B cell (primary cell): Measurements from ENCODE around the gene GPR160. TPM values are rescaled to one million over a fixed set of nuclear protein-coding genes. Genes with fewer than 3 reads are reported as not detected.

Source experiments
- ATAC-seq: fragments of 200-7000 bp; cut with Tn5 transposase; one replicate; pipeline ENCODE4 v1.10.0; 2021; ENCODE audit warnings: low read depth, mild to moderate bottlenecking, moderate number of reproducible peaks, moderate library complexity
- CTCF ChIA-PET: fragments of 350-600 bp; sonication (Branson Sonifier 250); formaldehyde crosslinking; loops from one replicate; lab custom pipeline; 2021; ENCODE audit warnings: antibody characterized with exemption, inconsistent platforms; lab: Charles Lee
- POLR2A ChIA-PET: fragments of 350-600 bp; sonication (Branson Sonifier 250); formaldehyde crosslinking; loops from one replicate; lab custom pipeline; 2021; ENCODE audit warnings: antibody characterized with exemption; lab: Charles Lee
- DNase-seq: peaks from one replicate; pipeline ENCODE4 v3.0.0; 2013
- H2AFZ ChIP-seq: 2 replicates; pipeline ENCODE4 v1.6.1; 2012; ENCODE audit warnings: mild to moderate bottlenecking, low read depth, low read length; ENCODE audit not compliant: insufficient read depth, poor library complexity, severe bottlenecking
- H3K27ac ChIP-seq, 2 donors: 1 replicate in 1 of 2; 2 replicates in 1 of 2; pipeline ENCODE4 v1.5.1; 2012 to 2013; ENCODE audit warnings: low read length in 2 of 2, mild to moderate bottlenecking in 2 of 2, moderate library complexity in 1 of 2
- H3K27me3 ChIP-seq, 4 experiments: fragments of 200-600 bp in 1 of 4; sonication (generic) in 1 of 4; replicated peaks in 1 of 4; 1 replicate in 2 of 4; 2 replicates in 2 of 4; pipeline versions ENCODE4 v1.6.1 to v1.7.0; 2013 to 2016; ENCODE audit warnings: low read length in 3 of 4, mild to moderate bottlenecking in 2 of 4, mixed read lengths in 1 of 4, moderate library complexity in 1 of 4; ENCODE audit not compliant: insufficient read depth in 4 of 4, control insufficient read depth in 3 of 4; ENCODE audit errors: control extremely low read depth in 1 of 4
- H3K36me3 ChIP-seq, 2 experiments: replicated peaks in 1 of 2; 1 replicate in 1 of 2; 2 replicates in 1 of 2; pipeline versions ENCODE4 v1.6.1 to v1.7.1; 2013; ENCODE audit warnings: low read length in 1 of 2; ENCODE audit not compliant: insufficient read depth in 2 of 2, control insufficient read depth in 1 of 2; ENCODE audit errors: control extremely low read depth in 1 of 2, extremely low read depth in 1 of 2
- H3K4me1 ChIP-seq, 2 donors: fragments of 200-600 bp in 1 of 2; sonication (generic) in 1 of 2; 1 replicate in 1 of 2; 2 replicates in 1 of 2; pipeline versions ENCODE4 v1.5.1 to v1.6.1; 2013 to 2017; ENCODE audit warnings: low read length in 2 of 2; ENCODE audit not compliant: control insufficient read depth in 2 of 2, insufficient read depth in 2 of 2
- H3K4me2 ChIP-seq: replicated peaks from 2 replicates; pipeline ENCODE3; 2012; ENCODE audit warnings: mild to moderate bottlenecking, low read depth, low read length; ENCODE audit not compliant: poor library complexity, severe bottlenecking
- H3K4me3 ChIP-seq, 5 experiments: fragments of 200-600 bp in 1 of 5; sonication (generic) in 1 of 5; 1 replicate in 3 of 5; 2 replicates in 2 of 5; pipeline versions ENCODE4 v1.5.1 to v1.7.0; 2011 to 2016; ENCODE audit warnings: low read length in 4 of 5, mild to moderate bottlenecking in 4 of 5, low read depth in 2 of 5, control low read depth in 1 of 5, moderate library complexity in 1 of 5; ENCODE audit not compliant: insufficient read depth in 1 of 5; ENCODE audit errors: control extremely low read depth in 1 of 5, extremely low read depth in 1 of 5
- H3K79me2 ChIP-seq: fragments of 200-600 bp; sonication (generic); one replicate; pipeline ENCODE4 v1.6.0; 2016; ENCODE audit warnings: low read length; ENCODE audit not compliant: control insufficient read depth, insufficient read depth
- H3K9ac ChIP-seq: fragments of 200-600 bp; sonication (generic); 2 replicates; pipeline ENCODE4 v1.6.1; 2017; ENCODE audit warnings: mild to moderate bottlenecking, low read length, moderate library complexity
- H3K9me3 ChIP-seq, 3 donors: one replicate each; pipeline versions ENCODE4 v1.6.1 to v1.7.1; 2013; ENCODE audit warnings: low read length in 2 of 3; ENCODE audit not compliant: control insufficient read depth in 2 of 3, insufficient read depth in 1 of 3; ENCODE audit errors: control extremely low read depth in 1 of 3
- H4K20me1 ChIP-seq: 2 replicates; pipeline ENCODE4 v1.6.0; 2012; ENCODE audit warnings: mild to moderate bottlenecking, low read length; ENCODE audit not compliant: insufficient read depth, control insufficient read depth, poor library complexity, severe bottlenecking
- H3K27ac Mint-ChIP-seq: one replicate; pipeline ENCODE4 v1.8.0; 2021; ENCODE audit warnings: mixed read lengths
- H3K27me3 Mint-ChIP-seq: one replicate; pipeline ENCODE4 v1.8.0; 2021; ENCODE audit warnings: mixed read lengths
- H3K4me1 Mint-ChIP-seq: one replicate; pipeline ENCODE4 v1.8.0; 2021; ENCODE audit warnings: mixed read lengths
- H3K4me3 Mint-ChIP-seq: one replicate; pipeline ENCODE4 v1.8.0; 2021; ENCODE audit warnings: mixed read lengths
- H3K9me3 Mint-ChIP-seq: one replicate; pipeline ENCODE4 v1.8.0; 2022; ENCODE audit warnings: mixed read lengths; ENCODE audit not compliant: insufficient read depth
- CTCF ChIP-seq: fragments of 200-600 bp; IDR thresholded peaks from one replicate; pipeline ENCODE4 v1.8.0; 2022; ENCODE audit warnings: antibody characterized with exemption, mild to moderate bottlenecking
- EZH2 ChIP-seq: IDR thresholded peaks from 2 replicates; pipeline ENCODE4 v1.6.1; 2012; ENCODE audit warnings: borderline replicate concordance, low read depth, mild to moderate bottlenecking, moderate library complexity, low read length; ENCODE audit not compliant: insufficient read depth, poor library complexity, severe bottlenecking
- WGBS: methylation state at CpG from one replicate; pipeline ENCODE4 v1.1.5; 2013; ENCODE audit warnings: missing lambda C conversion rate; ENCODE audit not compliant: insufficient coverage; 5-methylcytosine and 5-hydroxymethylcytosine counted together
- intact Hi-C: fragments of 100-400 bp; cut with micrococcal nuclease; formaldehyde crosslinking; loops from one replicate; pipeline ENCODE4 v1.10.0; 2022
- polyA plus RNA-seq: library from polyadenylated mRNA; depleted of rRNA; stranded (reverse); fragments of >200 nt; gene quantifications from 2 replicates; pipeline ENCODE4 v1.2.3, GENCODE V29; 2012
- total RNA-seq, 2 donors: library from RNA; stranded (reverse); fragments of 120-200 nt in 1 of 2; gene quantifications; 1 replicate in 1 of 2; 2 replicates in 1 of 2; pipeline versions ENCODE4 v1.2.3 to v1.2.4, GENCODE V29; 2013 to 2022

Gene GPR160
- total and polyA plus RNA-seq, 2 donors (not counting 1 experiment from before 2014, with no cell fraction given), result 17.4 to 17.5 TPM

- intact Hi-C loops, result no loop called here
- no peak overlapping the region for H3K9ac ChIP-seq
Observed at GRCh38 chr3:170010498-170010897, 27.3 kb upstream of the GPR160 start.

More at GRCh38 chr3:170010498-170010897, 27.3 kb upstream of the GPR160 start:
- H3K4me3 Mint-ChIP-seq, result no peak overlapping the region
- H3K4me3 ChIP-seq, result no peak overlapping the region
- no peak for TF ChIP-seq EZH2
- no peak for TF ChIP-seq CTCF
- DNase-seq, result no peak
- ChIA-PET POLR2A (no interaction called here), CTCF (interaction anchor here (0.6 to 1.9 kb wide), 2 partner anchors 10 to 25 kb away, joined by 3 to 4 read pairs; no protein-coding TSS in a partner anchor)
- H3K27ac ChIP-seq, result no peak overlapping the region
- peaks cover 0 to 3% (median 0%) of the 10 kb centered on the region in 3 donors for H3K9me3 ChIP-seq
- peaks cover 6% of the 10 kb centered on the region for H3K79me2 ChIP-seq
- ATAC-seq, result no peak
- H3K4me1 ChIP-seq, result peaks cover 11 to 19% of the 10 kb centered on the region in 2 donors
- H2AFZ ChIP-seq, result no peak overlapping the region
- no peaks in the 10 kb centered on the region for H3K27me3 Mint-ChIP-seq
- peaks cover 21% of the 10 kb centered on the region for H3K4me1 Mint-ChIP-seq
- H3K4me2 ChIP-seq, result no peak overlapping the region
- H3K27ac Mint-ChIP-seq, result no peak overlapping the region
- H3K36me3 ChIP-seq, result no peaks in the 10 kb centered on the region
- no CpG with 5 or more reads among the region's 4 CpGs for WGBS
- no peaks in the 10 kb centered on the region for H4K20me1 ChIP-seq
- no peaks in the 10 kb centered on the region for H3K27me3 ChIP-seq
- H3K9me3 Mint-ChIP-seq, result no peaks in the 10 kb centered on the region
